DMS79 treated with DMSO at 0.1 percent for 48 hours (cell line): ENCODE measurements around the gene DAGLB.
"Not testable (repeated sequence)": the region's sequence is repeated elsewhere in the genome, so short reads cannot be mapped to it uniquely, and the experiment has no call there.

Experiments used
- DNase-seq: peaks from one replicate; lab custom pipeline; 2025; lab: John Stamatoyannopoulos, UW

DAGLB gene

GRCh38 chr7:6430271-6430940 is 17.3 kb downstream of the DAGLB start:
- DNase-seq, result no peak

- DNase-seq, result no peak
Observed at GRCh38 chr7:6425948-6426347, 21.8 kb downstream of the DAGLB start.

DNA sequence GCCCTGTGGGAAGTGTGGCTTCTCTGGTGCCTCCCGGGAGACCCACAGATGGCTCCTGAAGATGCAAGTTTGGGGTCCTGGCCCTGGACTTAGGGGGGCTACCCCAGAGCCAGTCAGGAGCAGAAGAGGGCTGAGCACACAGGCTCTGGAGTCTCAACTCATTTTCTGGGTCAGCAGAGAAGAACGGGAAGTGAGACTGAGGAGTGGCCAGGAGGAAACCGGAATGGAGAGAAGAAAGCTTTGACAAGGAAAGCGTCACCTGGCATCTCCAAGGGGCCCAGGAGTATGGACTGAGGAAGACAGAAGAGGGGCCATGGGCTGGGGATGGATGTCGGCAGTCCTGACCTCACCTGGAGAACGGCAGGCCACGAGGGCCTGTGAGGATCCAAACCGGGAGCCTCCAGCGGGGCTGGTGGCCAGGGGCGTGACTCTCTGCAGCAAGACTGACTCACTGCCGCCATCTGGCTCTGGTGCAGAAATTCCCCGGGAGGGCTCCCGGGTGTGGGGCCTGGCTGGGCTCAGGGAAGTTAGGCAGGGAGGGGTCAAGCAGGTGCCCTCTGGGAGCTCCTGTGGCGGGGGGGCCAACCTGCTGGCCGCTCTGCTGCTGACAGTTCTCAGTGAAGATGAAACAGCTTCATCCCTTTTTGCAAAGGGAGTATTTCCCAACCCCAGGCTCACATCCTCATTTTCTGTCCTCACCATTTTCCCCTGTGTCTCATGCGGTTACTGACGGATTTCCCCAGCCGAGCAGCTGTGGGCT is 23.6 kb downstream of the DAGLB start:
- no peak for DNase-seq

- DNase-seq, result no peak
Observed at GRCh38 chr7:6422926-6423632, 24.7 kb downstream of the DAGLB start.

DNA sequence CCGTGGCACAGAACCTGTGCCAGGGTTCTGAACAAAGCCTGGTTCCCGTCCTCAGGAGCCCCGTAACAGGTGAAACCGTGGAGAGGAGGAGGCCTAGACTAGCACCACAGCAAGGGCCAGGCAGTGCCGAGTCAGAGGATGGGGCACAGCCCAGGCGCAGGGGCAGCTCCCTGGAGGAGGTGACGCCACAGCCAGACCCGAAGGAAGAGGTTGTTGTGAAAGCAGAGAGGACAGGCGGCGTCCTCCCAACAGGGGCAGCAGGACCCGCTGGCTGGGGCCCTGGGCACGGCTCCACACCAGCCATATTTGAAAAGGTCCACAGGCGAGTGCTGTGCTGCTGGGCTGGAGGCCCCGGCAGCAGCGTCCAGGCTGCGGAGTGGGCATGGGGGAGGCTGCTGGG is 25.7 kb downstream of the DAGLB start:
- no peak for DNase-seq

DNA sequence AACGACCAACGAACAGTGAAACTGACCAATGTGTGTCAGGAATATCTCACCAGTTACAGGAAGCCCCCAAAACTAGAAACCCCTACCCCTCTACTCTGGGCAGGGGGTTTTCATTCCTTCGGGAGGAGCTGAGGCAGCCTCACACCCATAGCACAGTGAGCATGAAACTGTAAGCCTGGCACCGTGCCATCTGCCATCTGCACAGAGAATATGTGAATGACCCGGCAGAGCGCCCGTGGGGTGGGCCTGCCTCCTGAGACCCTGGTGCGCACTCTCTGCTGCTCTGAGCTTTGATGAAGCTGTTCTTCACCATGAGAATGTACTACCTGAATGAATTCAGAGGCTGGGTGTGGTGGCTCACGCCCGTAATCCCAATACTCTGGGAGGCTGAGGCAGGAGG is 27.1 kb downstream of the DAGLB start:
- no peak for DNase-seq

GRCh38 chr7:6419310-6419773 is 28.4 kb downstream of the DAGLB start:
- DNase-seq, result no peak

DNA sequence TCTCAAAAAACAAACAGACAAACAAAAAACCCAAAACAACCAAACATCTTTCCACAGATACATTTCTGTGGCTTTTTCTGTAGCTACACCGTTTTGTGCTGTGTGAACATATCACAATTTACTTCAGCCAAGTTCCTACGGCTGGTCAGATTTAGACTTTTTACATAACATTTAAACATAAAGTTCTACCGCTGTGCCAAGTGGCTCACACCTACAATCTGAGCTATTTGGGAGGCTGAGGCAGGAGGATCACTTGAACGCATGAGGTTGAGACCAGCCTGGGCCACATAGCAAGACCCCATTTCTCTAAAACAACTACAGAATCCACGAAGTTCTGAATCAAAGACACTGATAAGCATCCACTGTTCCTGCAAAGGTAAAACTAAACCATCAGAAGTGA is 30.3 kb downstream of the DAGLB start:
- no peak for DNase-seq

- DNase-seq, result no peak
Observed at GRCh38 chr7:6416516-6417145, 31.1 kb downstream of the DAGLB start.

- DNase-seq, result no peak
Observed at GRCh38 chr7:6413637-6414036, 34.1 kb downstream of the DAGLB start.

DNA sequence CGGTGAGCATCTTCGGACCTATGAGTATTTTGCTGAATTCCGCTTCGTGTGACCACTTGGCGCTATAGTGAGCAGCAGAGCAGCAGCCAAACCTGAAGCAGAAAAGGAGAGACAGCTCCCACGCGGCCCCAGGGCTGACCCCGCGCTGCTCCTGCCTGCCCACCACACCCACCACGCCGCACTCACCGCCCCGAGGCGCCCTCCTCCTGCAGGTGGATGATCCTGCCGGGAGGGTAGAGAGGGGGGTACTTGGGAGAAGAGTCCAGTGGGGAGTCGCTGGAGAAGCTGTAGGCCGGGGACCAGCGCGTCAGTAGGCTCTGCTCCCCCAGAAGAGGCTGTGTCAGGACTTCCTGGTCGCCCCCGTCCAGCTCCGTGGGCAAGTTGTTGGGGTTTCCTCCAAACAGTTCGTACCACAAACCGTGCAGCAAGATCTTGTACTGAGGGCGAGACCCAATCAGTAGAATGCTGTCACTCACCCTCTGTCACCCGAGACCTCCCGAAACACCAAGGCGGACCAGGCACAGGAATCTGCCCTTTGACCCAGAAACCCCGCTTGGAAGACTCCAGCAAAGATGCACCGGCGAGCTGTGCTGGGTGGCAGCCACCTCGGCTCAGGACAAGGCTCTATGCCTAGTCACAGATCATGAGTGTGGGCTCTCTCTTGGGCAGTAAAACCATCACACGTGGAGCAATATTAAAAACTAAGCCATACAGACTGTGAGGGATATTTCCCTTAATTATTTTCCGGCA is 37.6 kb downstream of the DAGLB start:
- DNase-seq, result no peak

GRCh38 chr7:6409091-6409490 is 38.7 kb downstream of the DAGLB start:
- no peak for DNase-seq

- no peak for DNase-seq
Observed at GRCh38 chr7:6407434-6407833, 40.3 kb downstream of the DAGLB start.

- DNase-seq, result no peak
Observed at GRCh38 chr7:6406121-6406520, 41.6 kb downstream of the DAGLB start.

- no peak for DNase-seq
Observed at GRCh38 chr7:6403907-6404306, 43.8 kb downstream of the DAGLB start.

GRCh38 chr7:6402741-6403140 is 45.0 kb downstream of the DAGLB start:
- DNase-seq, result no peak

- DNase-seq, result no peak
Observed at GRCh38 chr7:6402041-6402440, 45.7 kb downstream of the DAGLB start.

DNA sequence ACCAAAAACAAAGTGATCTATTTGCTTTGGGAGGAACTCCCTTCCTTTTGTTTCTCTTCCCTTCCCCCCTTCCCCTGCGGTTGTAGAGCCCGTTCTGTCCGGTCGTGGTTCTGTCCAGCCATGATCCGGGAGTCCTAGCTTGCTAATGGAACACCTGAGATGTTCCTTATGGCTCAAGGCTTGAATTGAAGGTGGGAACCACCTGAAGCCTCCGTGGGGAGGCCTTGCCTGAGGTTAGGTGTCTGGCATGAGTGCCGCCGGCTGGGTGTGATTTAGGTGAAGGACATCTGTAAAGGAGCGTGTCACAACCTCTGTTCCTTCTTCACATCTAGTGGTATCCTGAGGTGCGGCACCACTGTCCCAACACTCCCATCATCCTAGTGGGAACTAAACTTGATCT is 46.2 kb downstream of the DAGLB start:
- no peak for DNase-seq

GRCh38 chr7:6400243-6401105 is 47.3 kb downstream of the DAGLB start:
- not testable (repeated sequence) for DNase-seq

GRCh38 chr7:6399351-6399750 is 48.4 kb downstream of the DAGLB start:
- no peak for DNase-seq

- DNase-seq, result no peak
Observed at GRCh38 chr7:6398943-6399342, 48.8 kb downstream of the DAGLB start.
